HTR-8/SVneo (cell line): ENCODE measurements around the gene CCDC186.

Source experiments
- DNase-seq: peaks from one replicate; pipeline ENCODE4 v3.0.0; 2011; ENCODE audit warnings: low spot score, mixed read lengths; ENCODE audit not compliant: insufficient read length
- FAIRE-seq: peaks from 2 replicates; lab custom pipeline; 2011; peaks lifted over from hg19 to GRCh38; lab: Jason Lieb, UNC

The CCDC186 gene

DNA sequence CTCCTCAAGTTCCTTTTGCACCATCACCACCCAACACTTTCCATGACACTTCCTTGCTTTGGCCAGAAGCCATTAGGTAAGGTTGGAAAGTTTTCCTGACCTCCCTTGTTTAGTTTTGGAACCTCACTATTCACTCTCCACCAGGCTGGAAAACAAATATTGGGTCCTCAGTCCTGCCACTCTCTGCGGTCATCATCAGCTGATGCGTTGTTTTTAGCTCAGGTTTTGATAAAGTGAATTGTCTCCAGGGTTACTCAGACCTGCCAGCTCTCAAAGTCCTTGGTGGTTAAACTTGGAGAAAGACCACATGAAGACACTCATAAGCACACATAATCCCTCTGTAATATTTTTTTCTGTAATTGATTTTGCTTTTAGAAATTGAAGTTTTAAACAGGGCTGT is 55.5 kb downstream of the CCDC186 start:
- DNase-seq: no peak
- FAIRE-seq: no peak

DNA sequence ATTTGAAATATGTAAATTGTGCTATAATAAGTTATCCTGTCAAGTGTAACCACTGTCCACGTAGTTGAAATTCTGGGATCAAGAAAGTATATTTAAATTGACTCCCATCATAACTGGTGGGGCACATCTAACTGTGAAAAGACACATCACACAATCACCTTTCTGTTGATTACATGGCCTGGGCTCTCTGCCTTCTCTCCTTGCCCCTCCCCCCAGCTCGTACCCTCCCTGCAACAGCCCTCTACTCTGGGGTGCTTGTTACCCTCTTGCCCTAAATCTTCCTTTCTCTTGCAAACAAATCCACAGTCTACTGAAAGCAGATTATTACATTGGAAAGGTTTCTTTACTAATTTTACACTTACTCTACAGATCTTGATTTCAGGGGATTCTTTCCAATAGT is 56.3 kb downstream of the CCDC186 start:
- FAIRE-seq (no peak), DNase-seq (no peak)

DNA sequence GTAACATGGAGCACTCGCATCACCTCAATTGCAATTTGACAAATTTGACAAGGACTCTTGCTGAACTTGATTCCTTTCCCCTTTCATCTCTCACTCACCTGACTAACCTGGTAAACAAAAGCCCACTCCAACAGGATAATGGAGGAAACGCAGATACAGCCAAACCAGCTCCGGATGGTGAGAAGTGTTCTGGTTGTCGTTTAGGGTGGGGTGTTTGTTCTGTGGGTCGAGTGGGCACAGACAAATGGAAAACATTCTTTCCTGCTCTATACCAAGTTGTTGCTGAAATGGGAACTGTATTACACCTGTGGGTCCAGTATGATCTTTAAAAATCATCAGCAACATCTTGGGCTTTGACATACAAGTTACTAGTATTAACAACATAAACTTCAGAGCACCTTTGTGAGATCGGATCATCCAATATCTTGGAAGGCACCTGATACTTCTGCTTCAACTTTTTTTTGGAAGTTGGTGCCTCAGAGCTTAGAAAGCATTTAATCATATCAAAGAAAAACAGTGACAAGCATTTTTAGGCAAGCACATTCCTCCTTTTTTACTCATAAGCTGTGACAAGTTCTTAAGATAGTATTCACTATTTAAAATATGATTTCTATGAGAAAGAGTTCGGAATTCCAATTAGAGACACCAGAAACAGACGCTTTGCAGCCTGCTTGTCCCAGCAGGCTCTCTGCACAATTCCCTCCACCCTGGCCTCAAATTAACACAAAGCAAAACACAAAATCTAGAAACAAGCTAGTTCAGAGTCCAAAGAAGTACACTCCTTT is 58.1 kb downstream of the CCDC186 start:
- DNase-seq (no peak), FAIRE-seq (no peak)

DNA sequence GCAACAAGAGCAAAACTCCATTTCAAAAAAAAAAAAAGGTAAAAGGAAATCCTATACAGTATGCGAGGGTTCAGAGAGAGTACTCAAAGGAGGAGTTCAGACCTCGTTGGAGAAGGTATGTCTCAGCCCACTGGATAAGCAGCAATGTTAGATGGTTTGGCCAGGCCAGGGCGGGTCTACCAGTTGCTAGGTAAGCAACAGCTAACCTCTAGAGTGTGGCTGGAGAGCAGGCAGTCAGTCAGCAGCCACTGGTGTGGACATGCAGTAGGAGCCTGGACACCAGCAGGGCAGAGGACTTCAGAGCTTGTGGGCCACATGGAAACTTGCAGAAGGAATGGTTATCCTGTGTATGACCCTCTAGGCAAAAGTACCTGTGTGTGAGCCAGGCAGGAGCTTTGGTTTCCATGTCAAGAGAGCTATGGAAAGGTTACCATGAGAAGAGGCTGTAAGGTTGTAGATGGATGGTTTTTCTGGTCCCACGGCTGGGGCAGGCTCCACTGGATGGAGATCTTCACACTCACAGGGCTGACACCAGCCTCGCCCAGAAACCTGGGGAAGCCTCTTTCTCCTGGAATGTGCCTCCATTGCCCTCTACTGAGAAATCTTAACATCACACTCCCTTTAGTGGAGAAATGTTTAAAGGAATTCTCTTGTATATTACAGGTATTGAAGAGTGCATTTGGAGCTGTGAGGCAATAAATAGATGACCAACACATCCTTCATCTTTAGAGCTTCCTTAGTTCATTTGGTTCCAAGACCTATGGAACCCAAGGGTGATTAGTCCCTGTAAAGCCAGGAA is 63.6 kb downstream of the CCDC186 start:
- FAIRE-seq: no peak

DNA sequence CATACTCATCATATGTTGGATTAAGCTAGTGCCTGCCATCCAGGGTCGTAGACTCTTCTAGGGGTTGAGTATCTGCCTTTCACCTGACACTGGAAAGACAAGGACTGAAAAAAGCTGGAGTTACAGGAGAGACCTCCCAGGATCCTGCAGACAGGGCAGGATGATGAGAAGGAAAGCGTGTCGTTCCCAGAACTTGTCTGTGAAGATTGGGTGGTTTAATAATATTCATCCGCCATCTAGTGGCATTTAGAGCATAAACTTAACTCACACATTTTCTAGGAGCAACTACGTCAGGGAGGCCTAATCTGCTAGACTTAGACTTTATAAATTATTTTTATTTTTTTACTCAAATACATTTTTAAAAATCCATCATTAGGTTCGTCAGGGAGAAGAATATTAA is 70.7 kb downstream of the CCDC186 start:
- FAIRE-seq: no peak

More for the DNA sequence above, 63.6 kb downstream of the CCDC186 start:
- DNase-seq: no peak

DNA sequence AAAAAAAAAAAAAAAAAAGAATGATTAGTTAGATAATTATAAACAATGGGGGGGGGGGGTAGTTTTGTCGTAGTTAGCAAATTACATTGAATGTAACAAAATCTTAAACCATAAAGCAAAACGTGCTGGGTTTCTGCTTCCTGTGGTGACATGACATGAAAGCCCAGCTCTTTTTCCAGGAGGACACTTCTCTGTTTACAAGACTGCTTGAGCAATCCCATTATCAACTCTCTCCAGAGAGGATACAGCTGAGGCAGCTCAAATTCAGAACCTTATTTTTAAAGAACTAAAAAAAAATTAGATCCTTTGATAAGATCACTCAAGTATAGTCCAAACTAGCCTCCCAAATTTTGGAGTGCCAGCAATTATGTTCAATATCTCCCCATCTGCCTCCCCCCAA is 71.7 kb downstream of the CCDC186 start:
- FAIRE-seq (no peak), DNase-seq (no peak)

More for the DNA sequence above, 70.7 kb downstream of the CCDC186 start:
- peak; percentile 45 for DNase-seq

DNA sequence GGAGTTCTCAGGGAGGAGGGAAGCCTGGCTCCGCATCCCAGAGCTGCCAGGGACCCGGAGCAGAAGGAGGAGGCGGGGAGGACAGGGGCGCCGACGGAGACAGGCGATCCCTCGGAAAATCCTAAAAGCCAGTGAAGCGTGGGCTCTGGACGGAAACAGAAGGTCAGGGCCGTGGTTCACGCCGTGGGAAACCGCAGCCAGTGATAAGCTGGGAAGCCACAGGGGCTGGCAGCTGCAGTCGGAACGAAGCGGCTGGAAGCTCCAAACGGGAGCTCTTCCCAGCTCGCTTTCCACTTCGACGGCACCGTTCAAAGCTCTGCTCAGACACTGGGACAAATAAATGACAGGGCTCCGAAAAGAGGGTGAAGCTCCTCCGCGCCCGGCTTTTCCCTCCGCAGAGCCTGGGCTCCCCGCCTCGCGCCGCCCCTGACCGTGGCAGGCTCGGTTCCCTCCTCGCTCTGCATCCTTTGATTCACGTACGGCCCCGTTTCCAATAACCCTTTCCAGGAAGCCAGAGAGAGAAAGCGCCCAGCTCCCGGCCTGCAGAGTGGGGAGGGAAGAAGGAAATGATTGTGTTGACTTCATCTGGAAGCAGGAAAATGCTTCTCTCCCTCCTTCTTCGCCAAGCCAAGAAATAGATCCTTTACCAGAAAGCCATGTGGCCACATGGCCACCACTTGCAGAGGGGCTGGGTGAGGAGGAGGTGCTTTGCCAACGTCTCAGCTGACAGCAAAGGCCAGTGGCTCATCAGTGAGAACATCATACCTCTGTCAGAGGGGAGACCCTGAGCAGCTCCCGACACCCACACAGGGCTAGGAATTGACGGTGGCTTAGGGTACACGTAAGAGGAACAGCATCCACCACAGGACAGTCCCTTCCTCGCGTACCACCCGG is 72.9 kb downstream of the CCDC186 start:
- no peak for FAIRE-seq
- DNase-seq: no peak

DNA sequence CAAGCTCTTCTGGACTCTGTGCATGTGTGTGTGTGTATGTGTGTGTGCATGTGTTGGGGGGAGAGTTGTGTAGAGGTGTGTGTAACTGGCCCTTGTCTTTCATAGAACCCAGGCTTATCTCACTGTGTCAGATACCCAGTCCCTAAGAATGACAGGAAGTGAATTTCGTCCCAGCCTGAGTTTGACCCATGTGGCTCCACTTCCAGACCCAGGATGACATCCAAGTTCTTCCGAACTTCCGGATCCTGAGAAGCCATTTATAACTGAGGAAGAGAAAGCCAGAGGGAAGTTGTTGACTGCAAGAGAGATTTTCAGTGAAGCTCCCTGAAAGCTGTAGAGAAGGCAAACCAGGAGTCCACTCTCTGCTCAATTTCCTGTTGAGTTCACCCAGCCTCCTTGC is 77.1 kb downstream of the CCDC186 start:
- no peak for DNase-seq

DNA sequence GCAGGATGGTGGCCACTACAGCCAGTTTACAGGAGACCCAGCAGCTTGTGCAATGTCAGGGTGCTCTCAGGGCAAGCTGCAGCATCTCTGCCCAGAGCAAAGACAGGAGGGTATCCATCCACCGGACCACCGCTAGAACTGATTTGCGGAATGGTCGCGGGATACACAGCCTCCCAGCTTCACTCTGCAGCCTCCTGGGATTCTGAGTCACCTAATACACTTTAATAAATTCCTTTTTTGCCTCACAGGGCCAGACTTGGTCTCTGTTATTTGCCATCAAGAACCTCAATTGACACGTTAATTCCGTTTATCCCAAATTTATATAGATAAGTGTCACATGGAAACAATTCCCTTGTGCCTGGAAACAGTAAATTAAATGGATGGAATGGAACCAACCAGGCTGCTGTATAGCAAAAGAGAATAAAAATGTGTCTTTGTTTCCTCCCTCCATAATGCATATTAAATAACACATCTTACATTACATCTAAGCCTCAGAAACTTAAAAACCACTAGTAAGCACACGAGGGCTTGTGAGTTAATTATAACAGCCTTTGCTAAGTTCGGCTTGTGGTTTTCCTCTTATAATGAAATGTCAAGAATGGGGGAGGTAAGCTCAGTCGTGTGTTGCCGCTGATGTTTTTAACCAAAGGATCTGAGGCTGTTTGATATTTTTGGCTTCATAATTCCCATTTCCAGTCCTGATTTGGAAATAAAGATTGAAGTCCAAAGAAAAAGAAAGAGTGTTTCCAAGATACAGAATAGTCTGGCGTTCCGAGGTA is 78.3 kb downstream of the CCDC186 start:
- DNase-seq: no peak
- FAIRE-seq: no peak

More for the DNA sequence above, 77.1 kb downstream of the CCDC186 start:
- no peak for FAIRE-seq

DNA sequence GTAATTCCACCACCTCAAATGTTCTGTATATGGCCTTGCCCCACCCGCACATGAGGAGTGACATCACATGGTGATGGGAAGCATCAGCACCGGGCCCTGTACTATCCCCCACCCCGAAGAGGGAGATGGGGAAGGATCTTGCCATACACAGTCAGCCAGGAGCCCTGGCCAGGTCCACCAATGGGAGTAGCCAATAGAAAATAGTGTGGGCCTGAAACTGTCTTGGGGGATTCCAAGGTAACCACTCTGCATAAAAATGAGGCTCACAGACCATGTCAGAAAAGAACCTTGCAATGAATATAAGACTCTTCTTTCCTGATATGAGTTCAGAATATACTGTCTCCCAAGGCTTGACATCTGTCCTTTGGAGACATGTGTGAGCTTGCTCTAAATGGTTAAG is 79.2 kb downstream of the CCDC186 start:
- no peak for FAIRE-seq
- no peak for DNase-seq

DNA sequence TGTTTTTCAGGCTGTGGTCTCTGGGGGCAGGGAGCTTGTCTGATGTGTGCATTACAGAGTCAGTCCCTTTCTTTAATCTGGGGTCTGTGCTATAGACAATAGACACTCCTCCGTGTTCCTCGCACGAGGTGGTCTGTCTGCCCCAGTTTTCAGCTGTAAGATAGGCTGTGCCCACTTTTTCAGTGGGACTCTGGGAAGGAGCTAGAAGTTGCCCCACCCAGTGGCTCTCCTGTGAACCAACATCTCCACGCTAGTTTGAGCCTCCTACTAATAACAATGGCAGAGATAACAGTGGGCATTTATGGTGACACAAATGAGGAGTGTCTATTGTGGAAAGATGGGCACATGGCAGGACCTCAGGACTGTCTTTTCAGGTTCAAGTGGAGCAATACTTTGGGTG is 86.3 kb downstream of the CCDC186 start:
- DNase-seq (no peak), FAIRE-seq (no peak)

DNA sequence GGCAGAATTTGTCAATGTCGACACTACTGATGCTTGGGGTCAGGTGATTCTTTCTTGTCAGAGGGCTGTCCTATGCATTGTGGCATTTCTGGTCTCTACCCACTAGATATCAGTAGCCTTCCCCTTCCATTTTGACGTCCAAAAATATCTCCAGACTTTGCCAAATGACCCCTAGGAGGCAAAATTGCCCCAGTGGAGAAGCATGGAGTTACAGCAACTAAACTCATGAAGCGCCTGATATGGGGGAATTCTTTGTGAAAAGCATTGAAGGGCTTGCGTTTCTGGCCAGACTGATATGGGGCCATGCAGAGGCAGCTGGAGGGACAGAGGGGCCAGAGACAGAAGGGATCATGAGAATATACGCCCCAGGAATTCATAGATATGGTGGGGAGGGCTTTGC is 86.7 kb downstream of the CCDC186 start:
- DNase-seq: no peak
- FAIRE-seq: no peak

DNA sequence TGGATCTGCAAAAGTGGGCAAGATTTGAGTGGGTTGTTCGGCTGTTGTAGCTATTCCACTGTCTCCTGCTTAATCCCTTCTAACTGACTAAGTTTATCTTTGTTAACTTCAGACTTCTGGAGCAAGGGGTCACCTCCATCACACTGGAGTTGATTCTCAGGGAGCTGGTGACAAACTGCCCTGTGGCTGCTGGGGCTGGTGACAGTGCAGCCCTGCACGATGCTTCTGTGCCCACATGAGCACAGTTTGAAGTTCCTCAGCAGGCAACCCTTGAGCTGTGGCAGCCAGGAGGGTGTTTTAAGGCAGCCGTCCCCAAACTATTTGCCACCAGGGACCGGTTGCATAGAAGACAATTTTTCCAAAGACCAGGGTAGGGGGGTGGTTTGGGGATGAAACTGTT is 89.8 kb downstream of the CCDC186 start:
- DNase-seq (no peak), FAIRE-seq (no peak)

DNA sequence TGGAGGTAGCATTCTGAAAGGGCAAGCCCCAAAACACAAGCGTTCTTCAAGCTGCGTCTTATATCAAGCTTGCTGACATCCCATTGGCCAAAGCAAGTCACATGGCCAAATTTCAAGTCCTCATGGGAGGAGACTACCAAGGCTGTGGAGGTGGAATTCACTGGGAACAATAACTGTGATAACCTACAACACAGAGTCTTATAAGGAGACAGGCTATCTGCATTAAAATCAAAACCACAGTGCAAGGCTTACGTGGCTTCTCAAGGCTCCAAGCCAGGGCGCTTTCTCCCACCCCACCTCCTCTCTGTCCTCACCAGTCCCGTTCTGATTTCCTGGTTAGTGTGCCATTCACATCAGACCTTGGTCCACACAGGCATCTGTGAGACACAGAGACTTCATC is 91.0 kb downstream of the CCDC186 start:
- FAIRE-seq (no peak), DNase-seq (no peak)

DNA sequence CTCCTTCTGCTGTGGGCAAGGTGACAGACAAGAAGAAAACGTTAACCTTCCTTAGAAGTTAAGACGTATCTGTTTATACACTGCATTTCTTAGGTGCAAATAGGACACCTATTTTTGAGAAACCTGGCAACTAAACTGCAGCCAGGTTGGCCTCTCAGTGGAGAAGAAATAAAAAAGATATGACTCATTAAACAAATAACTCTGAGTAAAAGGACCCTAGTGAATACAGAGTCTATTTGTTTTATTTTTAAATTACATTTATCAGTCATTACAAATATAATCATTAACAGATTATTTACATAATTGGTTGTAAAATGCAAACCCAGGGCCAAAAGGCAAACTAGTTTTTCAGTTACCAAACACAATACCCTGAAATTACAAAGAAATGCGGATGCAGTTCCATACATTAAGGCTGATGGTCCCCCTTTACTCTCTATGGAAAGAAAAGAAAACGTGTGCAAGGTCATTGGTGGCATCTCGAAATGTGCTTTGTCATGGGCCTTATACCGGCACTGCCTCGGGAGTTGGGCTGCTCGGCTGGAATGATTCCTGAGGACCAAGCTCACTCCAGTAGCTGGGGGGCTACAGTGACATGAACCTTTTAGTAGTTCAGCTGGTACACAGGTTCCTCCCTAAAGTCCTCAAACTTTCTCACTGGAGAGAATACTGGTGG is 92.0 kb downstream of the CCDC186 start:
- DNase-seq: no peak
- FAIRE-seq: no peak

DNA sequence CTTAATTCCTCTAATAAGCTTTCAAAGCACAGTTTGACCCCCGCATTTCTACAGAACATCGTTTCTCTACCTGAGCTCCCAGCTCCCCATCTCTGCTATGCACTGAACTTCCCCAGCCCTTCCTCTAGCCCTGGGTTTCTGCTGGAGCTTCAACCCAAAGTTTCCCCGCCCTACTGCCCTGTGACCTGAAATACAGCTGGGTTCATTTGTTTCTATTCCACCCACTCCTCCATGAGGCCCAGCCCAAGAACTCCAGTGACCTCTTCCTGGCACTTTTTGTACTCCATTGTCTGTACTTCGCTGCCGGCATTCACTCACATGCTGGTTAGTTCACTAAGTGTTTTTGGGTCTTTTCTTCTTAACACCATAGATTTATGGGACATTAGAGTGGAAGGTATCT is 94.6 kb downstream of the CCDC186 start:
- DNase-seq (no peak), FAIRE-seq (no peak)

DNA sequence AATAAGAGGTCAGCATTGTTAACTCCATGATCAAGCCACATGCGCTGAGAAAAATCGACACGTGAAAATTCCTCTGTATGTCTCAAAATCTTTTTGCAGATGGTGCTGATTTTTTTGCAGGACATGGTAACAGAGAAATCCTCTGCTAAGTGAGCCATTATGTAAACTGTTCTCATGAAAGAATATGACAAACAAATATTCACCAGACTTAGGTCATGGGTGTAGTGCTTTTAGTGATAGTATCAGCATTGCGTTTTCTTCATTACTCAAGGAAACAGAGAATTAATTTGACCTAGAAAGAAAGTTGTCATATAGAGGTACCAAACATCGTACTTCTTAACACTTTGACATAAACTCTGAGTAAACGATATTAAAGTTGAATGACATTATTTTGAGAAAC is 95.7 kb downstream of the CCDC186 start:
- DNase-seq: no peak
- FAIRE-seq: no peak

DNA sequence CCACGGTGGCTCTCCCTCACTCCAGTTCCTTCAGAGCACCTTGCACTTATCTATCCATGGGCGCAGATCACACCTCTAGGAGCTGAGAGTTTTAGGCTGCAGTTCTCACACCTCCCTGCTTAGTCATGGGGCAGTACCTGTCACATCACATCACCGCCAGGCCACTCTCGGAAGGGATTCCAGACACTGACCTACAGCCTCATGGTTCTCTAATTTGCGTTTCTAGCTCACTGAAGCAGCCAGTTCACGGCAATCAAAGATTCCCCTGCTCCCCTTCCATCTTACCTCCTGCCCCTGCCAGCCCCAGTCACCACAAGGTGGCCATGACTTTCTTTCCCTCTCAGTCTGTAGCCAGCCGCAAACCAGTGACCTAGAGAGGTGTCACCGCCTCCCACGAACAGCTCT is 96.2 kb downstream of the CCDC186 start:
- FAIRE-seq: no peak
- DNase-seq: no peak

DNA sequence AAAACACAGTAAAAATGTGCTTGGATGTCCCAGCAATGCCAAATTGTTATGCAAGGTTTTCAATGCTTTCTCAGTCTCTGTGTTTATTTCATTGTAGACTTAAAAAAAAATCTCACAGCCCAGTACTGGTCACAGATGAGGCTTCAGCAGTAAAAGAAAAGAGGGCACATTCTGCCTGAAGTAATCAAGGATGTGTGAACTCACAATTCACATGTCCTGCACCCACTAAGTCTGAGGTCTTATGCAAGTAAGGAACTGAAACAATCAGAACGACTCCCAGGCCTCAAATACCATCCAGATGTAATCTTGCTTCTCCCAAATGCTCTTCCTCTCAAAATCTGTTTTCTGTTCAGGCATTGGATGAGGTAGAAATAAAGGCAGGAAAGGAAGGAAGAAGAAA is 96.7 kb downstream of the CCDC186 start:
- FAIRE-seq (no peak), DNase-seq (no peak)
